GM19397 (cell line): ENCODE results near the gene FNTB.
"Not testable (repeated sequence)": the region's sequence is repeated elsewhere in the genome, so short reads cannot be mapped to it uniquely, and the experiment has no call there.

ENCODE experiments used
- ATAC-seq: cut with Tn5 transposase; IDR thresholded peaks from one replicate; pipeline ENCODE4 v1.9.1; 2021; ENCODE audit warnings: mild to moderate bottlenecking, moderate library complexity; ENCODE audit not compliant: unreplicated experiment

Gene FNTB

GRCh38 chr14:65080960-65081747 lies 94.5 kb downstream of the FNTB start:
- ATAC-seq, result no peak

- ATAC-seq, result no peak
These were observed 96.2 kb downstream of the FNTB start for GRCh38 chr14:65082930-65083329.

GRCh38 chr14:65084554-65085505 lies 98.1 kb downstream of the FNTB start:
- no peak for ATAC-seq

GRCh38 chr14:65086686-65087085 lies 100.0 kb downstream of the FNTB start:
- ATAC-seq, result not testable (repeated sequence)

- ATAC-seq, result not testable (repeated sequence)
These were observed 101.1 kb downstream of the FNTB start for GRCh38 chr14:65087835-65088234.

GRCh38 chr14:65092349-65092748 lies 105.7 kb downstream of the FNTB start:
- ATAC-seq, result no peak

- ATAC-seq, result no peak
These were observed 109.0 kb downstream of the FNTB start for GRCh38 chr14:65095633-65096205.

- ATAC-seq, result no peak
These were observed 109.8 kb downstream of the FNTB start for GRCh38 chr14:65096323-65097089.

- ATAC-seq, result no peak
These were observed 111.9 kb downstream of the FNTB start for GRCh38 chr14:65098586-65098985.

GRCh38 chr14:65100922-65101541 lies 114.3 kb downstream of the FNTB start:
- no peak for ATAC-seq

- no peak for ATAC-seq
These were observed 115.1 kb downstream of the FNTB start for GRCh38 chr14:65101631-65102440.

GRCh38 chr14:65102441-65103149 lies 115.9 kb downstream of the FNTB start, which contains the start of gene MAX:
Gene MAX (minus strand): TSS chr14:65102517. CDS start chr14:65102339, 178 bp downstream.
- peak; percentile 89 for ATAC-seq

- ATAC-seq, result no peak
These were observed 116.6 kb downstream of the FNTB start for GRCh38 chr14:65103150-65103760.

- ATAC-seq, result no peak
These were observed 118.1 kb downstream of the FNTB start for GRCh38 chr14:65104791-65105190.

- no peak for ATAC-seq
These were observed 119.6 kb downstream of the FNTB start for GRCh38 chr14:65106316-65106715.

- no peak for ATAC-seq
These were observed 120.0 kb downstream of the FNTB start for GRCh38 chr14:65106736-65107135.

GRCh38 chr14:65107200-65107599 lies 120.5 kb downstream of the FNTB start:
- no peak for ATAC-seq

- ATAC-seq, result no peak
These were observed 122.7 kb downstream of the FNTB start for GRCh38 chr14:65109357-65109756.
